CD4-positive, alpha-beta T cell treated with Interleukin-4 for 1 hour (primary cell): ENCODE results near the gene PIP4K2C.
"Not testable (repeated sequence)": the region's sequence is repeated elsewhere in the genome, so short reads cannot be mapped to it uniquely, and the experiment has no call there.

Experiments
- DNase-seq, 2 donors: peaks; one replicate each; pipeline ENCODE4 v3.0.0-alpha.2; 2020 to 2022

PIP4K2C gene

DNA sequence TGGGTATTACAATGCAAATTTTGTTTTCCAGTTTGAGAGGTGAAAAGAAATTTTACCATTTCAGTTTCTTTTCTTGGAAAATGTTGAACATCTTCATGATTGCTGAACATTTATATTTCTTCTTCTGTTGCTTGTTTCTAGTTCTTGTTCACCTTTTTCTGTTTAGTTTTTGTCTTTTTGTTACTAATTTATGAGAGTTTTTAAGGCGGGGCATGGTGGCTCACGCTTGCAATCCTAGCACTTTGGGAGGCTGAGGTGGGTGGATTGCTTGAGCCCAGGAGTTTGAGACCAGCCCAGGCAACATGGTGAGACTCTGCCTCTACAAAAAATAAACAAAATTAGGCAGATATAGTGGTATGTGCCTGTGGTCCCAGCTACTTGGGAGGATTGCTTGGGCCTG is 30.5 kb upstream of the PIP4K2C start:
- DNase-seq = no peak

DNA sequence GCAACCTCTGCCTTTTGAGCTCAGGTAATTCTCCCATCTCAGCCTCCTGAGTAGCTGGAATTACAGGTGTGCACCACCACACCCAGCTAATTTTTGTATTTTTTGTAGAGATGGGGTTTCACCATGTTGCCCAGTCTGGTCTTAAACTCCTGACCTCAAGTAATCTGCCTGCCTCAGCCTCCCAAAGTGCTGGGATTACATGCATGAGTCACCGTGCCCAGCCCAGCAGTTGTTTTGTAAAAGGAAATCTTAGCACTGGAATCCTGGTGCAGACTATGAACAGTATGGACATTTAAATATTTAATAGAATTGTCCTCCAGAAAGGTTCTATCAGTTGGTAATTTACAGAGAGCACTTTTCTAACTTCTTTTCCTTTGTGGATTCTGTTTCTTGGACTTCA is 29.9 kb upstream of the PIP4K2C start:
- DNase-seq = not testable (repeated sequence)

DNA sequence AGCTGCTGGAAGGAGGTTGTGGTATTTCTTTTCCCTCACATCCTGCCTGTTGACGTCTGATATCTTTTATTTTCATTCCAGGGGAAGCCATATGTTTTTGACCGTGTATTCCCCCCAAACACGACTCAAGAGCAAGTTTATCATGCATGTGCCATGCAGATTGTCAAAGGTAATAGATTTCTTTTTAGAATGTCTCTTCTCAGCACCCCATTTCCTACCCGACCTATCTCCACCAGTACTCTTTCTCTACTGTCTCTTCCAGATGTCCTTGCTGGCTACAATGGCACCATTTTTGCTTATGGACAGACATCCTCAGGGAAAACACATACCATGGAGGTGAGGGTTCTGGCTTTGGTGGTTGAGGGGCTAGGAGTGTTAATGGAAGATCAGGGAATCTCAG is 27.6 kb upstream of the PIP4K2C start:
- no peak for DNase-seq

DNA sequence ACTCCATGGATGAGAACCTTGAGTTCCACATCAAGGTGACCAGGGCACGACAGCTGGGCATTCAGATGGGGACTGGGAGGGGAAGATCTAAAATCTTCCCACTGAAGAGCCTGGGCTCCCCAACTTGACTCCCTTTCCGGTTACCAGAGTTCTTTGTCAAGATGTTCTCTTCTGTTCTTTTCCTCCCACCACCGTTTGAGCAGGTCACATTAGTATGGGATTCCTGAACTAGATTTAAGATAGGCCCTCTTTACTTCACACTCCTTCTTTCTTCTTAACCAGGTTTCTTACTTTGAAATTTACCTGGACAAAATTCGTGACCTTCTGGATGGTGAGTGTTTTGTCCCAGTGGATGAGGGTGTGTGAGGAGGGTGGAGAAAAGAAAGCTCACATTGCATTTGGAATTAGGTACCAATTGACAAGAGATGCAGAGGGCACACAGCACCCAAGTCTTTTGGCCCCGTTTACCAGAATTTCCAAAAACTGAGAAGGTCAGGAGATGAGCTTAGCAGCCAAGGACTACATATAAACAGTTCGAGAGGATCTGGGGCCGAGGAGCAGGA is 26.7 kb upstream of the PIP4K2C start:
- no peak for DNase-seq

DNA sequence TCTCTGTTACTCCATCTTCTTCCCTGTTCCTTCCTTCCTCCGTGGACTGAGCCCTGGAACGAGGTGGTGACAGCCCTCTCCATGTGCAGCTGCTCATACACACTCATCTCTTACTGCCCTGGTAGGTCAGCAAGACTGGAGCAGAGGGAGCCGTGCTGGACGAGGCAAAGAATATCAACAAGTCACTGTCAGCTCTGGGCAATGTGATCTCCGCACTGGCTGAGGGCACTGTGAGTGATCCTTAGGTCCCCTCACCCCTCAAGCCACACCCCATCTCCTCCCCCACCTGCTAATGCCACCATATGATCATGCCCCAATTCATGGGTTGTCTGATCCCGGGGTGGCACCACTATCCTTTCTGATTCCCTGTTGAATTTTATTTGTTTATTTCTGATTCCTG is 22.2 kb upstream of the PIP4K2C start:
- DNase-seq = no peak

DNA sequence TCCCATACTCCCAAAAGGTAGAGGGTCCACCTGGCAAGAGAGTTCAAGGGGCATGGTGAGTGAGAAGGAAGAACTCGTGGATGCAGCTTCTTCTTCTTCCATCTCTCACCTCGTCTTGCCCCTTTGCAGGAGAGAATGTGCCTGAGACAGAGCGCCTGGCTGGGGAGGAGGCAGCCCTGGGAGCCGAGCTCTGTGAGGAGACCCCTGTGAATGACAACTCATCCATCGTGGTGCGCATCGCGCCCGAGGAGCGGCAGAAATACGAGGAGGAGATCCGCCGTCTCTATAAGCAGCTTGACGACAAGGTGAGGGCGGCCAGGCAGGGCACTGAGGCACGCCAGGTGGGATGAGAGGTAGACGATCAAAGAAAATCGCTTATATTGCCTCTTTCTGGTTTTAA is 21.1 kb upstream of the PIP4K2C start:
- no peak for DNase-seq

DNA sequence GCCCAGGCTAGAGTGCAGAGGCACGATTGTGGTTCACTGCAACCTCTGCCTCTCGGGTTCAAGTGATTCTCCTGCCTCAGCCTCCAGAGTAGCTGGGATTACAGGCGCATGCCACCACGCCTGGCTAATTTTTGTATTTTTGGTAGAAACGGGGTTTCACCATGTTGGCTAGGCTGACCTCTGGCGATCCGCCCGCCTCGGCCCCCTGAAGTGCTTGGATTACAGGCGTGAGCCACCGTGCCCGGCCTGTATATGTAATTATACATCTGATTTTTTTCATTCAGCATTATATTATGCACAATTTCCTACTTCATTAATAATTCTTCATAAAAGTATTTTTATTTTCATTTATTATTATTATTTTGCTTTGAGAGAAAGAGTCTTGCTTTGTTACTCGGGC is 20.6 kb upstream of the PIP4K2C start:
- not testable (repeated sequence) for DNase-seq

DNA sequence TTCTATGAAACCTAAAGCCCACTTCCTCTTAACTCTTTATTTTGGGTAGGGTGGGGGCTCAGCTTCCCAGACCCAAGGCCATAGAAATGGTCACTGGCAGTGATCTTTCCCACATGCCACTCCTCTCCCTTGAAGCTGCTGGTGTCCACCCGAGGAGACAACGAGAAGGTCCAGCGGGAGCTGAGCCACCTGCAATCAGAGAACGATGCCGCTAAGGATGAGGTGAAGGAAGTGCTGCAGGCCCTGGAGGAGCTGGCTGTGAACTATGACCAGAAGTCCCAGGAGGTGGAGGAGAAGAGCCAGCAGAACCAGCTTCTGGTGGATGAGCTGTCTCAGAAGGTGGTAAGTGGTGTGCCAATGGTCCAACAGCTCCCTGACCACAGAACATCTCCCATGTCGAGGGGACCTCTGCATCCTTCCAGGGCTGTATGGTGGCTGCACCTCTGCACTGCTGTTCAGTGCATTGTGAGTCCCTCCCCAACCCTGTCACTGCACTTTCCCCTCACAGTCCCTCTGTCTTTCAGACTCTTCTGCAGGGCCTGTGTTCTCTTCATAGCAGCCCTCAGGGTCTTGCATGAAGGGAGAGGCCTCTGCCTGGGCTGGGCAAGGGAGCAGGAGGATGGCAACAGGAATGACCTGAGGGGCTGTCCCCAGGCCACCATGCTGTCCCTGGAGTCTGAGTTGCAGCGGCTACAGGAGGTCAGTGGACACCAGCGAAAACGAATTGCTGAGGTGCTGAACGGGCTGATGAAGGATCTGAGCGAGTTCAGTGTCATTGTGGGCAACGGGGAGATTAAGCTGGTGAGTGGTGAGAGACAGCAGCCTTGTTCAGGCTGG is 18.8 kb upstream of the PIP4K2C start:
- no peak for DNase-seq

DNA sequence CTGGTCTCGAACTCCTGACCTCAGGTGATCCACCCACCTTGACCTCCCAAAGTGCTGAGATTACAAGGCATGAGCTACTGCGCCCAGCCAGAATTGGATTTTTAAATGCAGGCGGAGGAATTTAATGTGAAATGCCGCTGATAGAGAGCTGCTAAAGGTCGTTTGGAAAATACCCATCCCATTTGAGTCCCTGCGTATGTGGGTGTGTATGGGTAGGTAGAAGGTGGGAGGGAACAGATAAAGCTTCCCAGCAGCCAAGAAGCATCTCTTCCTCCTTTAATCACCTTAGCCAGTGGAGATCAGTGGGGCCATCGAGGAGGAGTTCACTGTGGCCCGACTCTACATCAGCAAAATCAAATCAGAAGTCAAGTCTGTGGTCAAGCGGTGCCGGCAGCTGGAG is 16.2 kb upstream of the PIP4K2C start:
- DNase-seq = no peak

DNA sequence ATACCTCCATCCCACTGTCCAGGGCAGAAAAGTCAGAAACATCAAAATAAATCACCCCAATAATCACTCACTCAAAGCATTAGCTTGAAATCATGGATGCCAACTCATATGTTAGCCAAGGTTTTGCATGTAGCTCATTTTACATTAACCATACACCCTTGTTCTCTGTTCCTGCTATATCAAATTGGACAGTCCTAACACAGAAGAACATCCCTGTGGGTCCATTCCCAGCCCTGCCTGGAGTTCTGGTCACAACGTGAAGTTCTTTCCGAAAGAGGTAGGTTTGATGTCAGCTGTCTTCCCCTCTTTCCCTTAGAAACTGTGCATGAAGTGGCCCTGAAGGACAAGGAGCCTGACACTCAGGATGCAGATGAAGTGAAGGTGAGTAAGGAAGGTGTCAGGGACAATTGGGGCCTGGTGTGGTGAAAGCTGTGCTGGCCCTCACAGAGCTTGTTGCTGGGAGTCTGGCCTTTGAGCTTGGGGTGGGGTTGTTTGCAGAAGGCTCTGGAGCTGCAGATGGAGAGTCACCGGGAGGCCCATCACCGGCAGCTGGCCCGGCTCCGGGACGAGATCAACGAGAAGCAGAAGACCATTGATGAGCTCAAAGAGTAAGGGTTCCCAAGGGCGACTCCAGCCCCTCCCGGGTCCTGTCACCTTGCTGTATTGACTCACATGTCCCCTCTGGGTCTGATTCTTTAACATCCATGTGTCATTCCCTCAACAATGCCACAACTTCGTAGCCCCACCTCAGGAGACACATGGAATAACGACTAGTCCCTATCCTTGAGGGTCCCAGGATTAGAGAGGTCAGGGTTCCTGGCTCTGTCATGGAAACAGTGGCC is 15.0 kb upstream of the PIP4K2C start:
- no peak for DNase-seq

DNA sequence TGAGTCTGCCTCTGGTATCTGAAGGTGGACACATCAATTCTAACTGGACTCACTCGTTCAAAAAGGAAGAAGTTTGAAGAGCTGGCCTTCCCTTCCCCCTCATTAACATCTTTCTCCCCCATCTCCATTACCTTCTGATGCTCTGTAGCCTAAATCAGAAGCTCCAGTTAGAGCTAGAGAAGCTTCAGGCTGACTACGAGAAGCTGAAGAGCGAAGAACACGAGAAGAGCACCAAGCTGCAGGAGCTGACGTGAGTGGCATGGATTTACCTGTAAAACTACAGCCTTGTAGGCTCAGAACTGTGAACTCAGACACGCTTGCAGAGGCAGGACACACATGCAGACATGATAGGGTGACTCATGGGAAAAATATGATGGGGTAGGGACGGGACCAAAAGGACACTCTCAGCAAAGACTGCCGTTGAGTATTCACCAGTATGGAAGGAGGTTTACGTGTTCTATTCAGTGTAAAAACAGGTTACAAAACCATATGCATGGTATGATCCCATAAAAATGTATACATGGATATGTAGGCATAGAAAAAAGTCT is 14.3 kb upstream of the PIP4K2C start:
- DNase-seq = no peak

DNA sequence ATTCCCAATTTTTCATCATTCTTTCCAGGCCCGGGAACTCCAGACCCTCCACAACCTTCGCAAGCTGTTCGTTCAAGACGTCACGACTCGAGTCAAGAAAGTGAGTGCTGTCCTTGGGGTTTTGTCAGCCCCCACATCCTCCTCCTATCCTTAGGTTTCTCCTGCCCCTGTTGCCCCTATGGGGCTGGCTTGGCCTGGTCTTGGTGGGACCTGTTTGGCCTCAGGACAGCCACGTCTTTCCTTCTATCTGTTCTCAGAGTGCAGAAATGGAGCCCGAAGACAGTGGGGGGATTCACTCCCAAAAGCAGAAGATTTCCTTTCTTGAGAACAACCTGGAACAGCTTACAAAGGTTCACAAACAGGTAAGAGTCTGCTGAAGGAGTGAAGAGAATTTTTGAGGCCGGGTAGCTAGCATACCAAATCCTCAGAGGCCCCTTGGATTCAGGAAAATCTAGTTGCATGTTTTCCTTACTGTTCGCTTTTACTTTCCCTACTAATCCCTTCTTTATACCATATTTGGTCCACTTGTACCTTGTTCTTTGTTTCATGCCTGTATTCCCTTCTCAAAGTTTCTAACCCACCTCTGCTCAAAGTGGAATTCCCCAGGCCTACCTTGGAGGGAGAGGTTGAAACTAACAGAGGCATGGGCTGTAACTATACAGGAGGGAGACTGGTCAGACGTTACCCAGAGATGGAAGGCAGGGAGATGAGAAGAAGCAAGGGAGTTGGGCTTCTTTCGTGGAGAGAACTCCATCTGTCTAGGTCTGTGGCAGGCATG is 12.8 kb upstream of the PIP4K2C start:
- no peak for DNase-seq

DNA sequence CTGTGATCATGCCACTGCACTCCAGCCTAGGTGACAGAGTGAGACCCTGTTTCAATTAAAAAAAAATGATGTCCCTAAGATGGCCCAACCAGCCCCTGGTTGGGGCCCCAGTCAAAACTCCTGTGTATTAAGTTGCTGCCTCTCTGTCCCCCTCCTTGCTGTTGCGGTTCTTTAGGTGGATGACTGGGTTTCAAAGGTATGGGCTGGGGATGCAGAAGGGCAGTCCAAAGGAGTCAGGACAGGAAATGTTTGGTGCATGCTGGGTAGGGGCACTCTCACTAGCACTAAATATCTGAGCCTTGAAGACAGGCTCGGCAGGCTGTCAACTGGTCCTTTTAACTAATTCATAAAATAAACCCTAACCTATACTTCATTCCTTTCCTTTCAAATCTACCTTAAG is 12.0 kb upstream of the PIP4K2C start:
- no peak for DNase-seq

DNA sequence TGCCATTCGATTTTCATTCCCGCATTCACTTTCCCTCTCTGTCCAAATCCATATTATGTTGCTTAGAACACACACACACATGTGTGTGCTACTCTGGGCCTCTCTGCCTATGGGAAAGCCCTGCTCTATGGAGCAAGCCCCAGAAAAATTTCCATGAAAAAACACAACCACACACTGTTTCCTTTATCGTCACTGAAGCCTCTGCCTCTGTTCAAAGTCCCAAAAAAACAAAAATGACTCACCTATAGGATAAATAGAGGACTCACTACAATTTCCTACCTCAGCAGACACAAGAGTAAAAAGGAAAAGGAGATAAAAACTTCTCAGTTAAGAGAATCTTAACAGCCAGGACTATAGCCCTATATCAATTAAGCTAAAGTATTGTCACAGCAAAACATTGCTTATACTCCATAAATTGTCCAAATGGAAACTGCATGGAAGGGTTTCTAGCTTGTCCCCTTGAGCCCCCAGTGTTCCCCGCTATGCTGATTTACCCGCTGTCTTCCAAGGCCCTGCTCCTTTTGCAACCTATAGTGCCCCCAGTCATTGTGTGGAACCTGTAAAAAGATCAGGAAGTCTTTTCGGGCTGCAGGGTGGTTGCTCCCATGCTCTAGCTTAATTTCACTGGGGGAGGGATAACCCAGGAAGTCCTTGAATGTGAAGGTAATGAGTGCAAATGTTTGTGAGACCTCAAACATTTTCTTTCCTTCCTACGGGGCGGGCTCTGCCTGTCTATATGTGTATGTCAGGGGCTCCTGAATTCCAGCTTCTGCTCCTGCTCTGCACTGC is 11.1 kb upstream of the PIP4K2C start:
- DNase-seq = no peak

DNA sequence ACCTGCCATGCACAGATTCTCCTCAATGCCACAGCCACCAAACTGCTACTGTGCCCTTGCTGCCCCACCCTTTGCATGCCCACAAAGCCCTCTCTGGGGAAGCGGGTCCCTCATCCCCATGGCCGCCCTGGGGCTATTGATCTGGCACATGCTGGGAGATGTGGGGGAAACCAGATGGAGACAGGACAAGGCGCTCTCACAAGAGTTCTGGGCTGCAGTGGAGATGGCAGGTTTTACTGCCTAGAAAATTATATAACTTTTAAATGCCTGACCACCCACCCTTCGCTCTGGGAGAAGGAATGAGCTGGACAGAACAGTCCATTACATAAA is 10.6 kb upstream of the PIP4K2C start:
- no peak for DNase-seq

DNA sequence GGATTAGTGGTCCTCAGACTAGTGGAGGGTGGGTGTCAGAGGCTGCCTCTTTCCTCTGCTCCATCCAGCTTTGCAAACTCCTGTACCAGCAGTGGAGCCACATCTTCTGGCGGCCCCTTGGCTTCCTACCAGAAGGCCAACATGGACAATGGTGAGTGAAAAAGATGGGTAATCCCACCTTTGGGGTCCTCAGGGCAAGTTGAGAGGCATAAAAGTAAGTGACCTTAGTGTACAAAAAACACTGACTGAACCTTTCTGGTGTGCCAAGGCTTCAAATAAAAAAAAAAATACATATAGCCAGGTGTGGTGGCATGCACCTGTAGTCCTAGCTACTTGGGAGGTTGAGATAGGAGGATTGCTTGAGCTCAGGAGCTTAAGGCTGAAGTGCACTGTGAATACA is 9.2 kb upstream of the PIP4K2C start:
- no peak for DNase-seq

DNA sequence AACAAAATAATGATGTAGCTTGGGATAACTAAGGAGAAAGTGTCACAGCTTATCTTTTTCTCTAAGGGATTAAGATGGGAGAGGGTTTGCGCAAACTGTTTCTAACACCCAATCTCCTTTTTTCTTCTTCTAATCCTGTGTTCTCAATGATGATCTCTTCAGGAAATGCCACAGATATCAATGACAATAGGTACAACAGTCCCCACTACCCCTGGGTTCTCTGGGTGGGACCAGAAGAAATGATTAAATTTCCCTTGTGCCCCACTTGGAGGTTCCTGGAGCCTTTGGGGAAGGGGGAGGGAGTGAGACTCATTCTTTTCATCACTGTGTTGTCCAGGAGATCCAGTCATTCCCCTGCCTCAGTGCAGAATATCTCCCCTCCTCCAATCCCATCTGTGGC is 8.6 kb upstream of the PIP4K2C start:
- DNase-seq = no peak

DNA sequence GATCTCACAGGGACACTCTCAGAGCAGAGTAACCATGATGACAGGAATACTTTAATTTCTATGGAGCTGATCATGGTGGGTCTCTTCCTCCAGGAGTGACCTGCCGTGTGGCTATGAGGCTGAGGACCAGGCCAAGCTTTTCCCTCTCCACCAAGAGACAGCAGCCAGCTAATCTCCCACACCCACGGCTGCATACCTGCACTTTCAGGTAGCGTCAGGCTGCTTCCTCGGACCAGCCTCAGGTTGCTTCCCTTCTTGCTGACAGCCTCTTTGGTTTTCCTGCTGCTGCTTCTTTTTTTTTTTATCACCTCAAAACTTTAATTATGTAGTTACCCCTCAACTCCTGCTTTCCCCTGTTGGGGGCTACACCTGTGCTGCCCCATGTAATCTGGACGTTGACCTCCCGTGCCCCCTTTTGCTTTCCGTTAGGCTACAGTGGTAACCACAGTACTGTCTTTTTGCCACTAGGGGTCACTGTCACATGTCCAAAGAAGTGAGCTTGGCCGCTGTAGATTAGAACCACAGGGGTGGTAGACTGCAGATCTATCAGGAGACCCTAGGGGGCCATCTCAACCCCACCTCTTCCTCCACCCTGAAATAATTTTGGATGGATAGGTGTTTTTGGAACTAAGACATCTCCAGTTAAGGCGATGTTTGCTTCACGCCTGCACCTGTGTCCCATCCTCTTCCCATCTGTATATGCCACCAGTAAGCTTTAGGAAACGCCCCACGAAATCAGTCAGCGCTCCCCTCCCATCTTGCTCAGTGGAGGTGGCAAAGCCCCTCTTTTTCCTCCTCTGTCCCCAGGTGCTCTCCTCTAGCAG is 7.8 kb upstream of the PIP4K2C start:
- DNase-seq = peak; percentile 83 to 87

DNA sequence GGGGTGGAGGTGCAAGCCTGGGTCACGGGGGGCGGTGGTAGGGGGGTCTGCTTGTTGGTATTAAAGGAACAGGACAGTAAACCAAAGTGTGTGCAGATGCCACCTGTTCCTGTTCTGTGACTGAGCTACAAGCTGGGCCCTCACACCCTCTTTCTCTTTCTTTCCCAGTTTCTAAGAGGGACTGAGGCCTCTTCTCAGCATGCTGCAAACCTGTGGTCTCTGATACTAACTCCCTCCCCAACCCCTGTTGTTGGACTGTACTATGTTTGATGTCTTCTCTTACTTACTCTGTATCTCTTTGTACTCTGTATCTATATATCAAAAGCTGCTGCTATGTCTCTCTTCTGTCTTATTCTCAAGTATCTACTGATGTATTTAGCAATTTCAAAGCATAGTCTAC is 6.9 kb upstream of the PIP4K2C start:
- DNase-seq = no peak

DNA sequence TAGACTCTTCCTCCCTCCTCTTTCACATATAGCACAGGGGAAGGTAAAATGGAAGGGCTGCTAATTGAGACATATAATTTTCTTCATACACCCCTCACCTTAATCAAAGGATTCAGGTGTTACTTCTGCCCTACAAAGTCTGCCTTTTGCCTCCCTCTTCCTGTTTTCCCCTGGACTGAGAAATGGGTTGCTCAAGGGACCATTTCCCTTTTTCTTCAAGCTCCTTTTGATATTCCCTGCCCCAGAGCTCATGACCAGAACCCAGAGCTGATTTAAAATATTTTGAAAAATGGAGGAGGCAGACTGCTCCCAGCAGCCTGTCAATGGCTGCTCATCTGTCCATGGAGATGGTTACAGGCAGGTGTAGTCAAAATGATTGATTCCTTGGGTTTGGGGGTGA is 6.3 kb upstream of the PIP4K2C start:
- DNase-seq = no peak

DNA sequence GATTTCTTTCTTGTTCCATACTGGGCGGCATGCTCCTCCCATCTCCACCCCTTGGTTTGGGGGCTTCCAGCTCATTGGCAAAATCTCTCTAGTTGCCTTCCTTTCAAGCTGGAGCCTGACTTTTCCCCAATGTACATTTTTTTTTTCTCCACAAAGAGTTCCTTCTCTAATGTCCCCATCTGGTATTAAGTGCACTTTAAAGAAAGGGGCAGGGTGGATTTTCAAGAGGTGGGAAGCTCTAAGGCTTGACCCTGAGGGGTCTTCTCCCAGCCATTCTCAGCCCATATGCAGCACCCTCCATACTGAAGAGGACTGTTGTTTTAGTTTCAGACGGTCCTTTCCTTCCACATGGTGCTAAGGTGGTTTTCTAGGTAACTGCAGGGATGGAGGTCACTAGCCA is 5.8 kb upstream of the PIP4K2C start:
- no peak for DNase-seq
